H7 (cell line): Measurements from ENCODE around the gene GRK6. TPM values are rescaled to one million over a fixed set of nuclear protein-coding genes. Genes with fewer than 3 reads are reported as not detected.

Experiments
- DNase-seq: peaks from one replicate; pipeline ENCODE4 v3.0.0; 2012
- H3K27me3 ChIP-seq: 2 replicates; pipeline ENCODE4 v1.6.0; 2011; ENCODE audit warnings: mild to moderate bottlenecking, low read length; ENCODE audit not compliant: control insufficient read depth, insufficient read depth
- H3K36me3 ChIP-seq: replicated peaks from 2 replicates; pipeline ENCODE4 v1.5.1; 2011; ENCODE audit warnings: low read length; ENCODE audit not compliant: control insufficient read depth, insufficient read depth
- H3K4me3 ChIP-seq: 2 replicates; pipeline ENCODE4 v1.5.1; 2011; ENCODE audit warnings: low read depth, mild to moderate bottlenecking, control low read depth, low read length, moderate library complexity; ENCODE audit not compliant: insufficient read depth
- total RNA-seq: library from RNA; depleted of rRNA; stranded (reverse); fragments of >200 nt; shearing (Covaris generic); gene quantifications from 2 replicates; pipeline ENCODE4 v1.2.3, GENCODE V29; 2014

GRK6 gene
- total RNA-seq, 1 experiment from 2014 or later: 62.4 TPM

DNA sequence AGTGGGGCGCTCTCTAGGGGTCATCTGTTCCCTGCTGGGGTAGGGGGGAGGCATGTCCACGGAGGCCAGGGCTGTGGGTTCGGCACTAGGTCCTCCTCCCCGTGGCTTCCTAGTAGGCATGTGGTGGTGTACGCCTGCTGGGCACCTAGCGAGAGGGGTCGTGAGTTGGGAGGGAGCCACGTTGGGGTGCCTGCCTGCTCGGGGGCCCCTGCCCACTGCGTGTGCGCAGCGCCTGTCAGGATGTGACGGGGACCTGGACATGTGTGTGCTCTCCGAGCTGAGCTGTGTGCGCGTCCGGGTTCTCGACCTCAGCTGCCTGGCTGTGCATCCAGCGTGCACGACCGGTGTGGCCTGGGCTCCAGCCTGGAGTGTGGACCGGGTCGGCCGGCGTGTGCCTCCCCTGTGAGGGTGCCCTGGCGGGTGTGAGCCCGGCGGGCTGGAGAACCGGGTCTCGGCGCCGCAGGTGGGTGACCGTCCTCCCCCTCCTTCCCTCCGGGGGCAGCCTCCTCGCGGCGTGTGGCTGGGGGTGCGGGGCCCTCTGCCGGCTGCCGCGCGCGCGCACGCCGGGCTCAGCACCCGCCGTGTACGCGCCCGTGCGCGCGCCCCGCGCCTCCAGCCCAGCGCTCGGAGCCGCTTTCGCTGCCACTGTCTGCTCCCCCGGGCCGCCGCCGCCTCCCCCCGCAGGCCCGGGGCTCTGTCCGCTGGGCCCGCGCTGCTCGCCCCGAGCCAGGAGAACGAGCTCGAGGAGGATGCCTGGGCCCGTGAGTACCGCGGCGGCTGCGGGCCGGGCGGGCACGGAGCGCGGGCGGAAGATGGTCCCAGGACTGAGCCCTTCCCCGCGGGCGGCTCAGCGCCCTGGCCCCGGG lies 20.0 kb downstream of the GRK6 start, which contains the start of gene PRR7:
Gene PRR7, plus strand, starts transcription at position 615 of the 866 bp plus-strand sequence. CDS start 8,254 bp downstream, outside the sequence.
- Histone ChIP-seq H3K4me3 (peak within 1 kb of the TSS; percentile 63), H3K27me3 (peaks cover 11% of the 10 kb centered on the region), H3K36me3 (no peaks in the 10 kb centered on the region; the same call in 1 of the 2 replicates)
- DNase-seq: peak; percentile 96

DNA sequence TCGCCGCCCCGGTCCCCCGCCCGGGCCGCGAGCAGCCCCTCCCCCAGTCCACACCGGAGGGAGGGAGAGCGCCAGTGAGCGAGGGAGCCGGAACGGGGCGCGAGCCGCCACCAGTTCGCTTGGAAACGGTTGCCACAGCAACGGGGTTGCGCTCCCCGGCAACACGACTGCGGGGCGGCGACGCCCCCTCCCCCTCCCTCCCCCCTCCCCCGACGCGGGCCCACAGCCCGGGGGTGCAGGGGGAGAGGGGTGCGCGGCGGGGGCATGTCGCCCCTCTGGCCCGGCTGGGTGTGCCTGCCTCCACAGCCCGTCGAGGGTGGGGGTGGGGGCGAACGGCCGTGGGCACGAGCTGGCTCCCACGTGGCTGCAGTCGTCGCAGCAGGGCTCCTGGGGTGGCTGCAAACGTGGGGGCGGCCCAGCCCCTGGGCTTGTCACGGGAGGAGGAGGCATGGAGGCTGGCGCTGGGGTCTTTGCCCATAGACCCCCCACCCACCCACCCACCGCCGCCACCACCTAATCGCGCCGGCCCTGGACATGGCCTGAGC lies 20.7 kb downstream of the GRK6 start:
- peak; percentile 97 for DNase-seq
- Histone ChIP-seq H3K36me3 (no peaks in the 10 kb centered on the region), H3K4me3 (peak overlapping the region; percentile 63), H3K27me3 (peaks cover 11% of the 10 kb centered on the region)

- peaks cover 11% of the 10 kb centered on the region for H3K27me3 ChIP-seq
- no peaks in the 10 kb centered on the region for H3K36me3 ChIP-seq
- peak overlapping the region; percentile 63 for H3K4me3 ChIP-seq
- DNase-seq: peak; percentile 89
Observed at GRCh38 chr5:177447611-177448243, 21.3 kb downstream of the GRK6 start.

GRCh38 chr5:177448244-177448950 lies 21.9 kb downstream of the GRK6 start:
- Histone ChIP-seq H3K4me3 (no peak overlapping the region), H3K36me3 (no peaks in the 10 kb centered on the region), H3K27me3 (peaks cover 16% of the 10 kb centered on the region)
- no peak for DNase-seq

DNA sequence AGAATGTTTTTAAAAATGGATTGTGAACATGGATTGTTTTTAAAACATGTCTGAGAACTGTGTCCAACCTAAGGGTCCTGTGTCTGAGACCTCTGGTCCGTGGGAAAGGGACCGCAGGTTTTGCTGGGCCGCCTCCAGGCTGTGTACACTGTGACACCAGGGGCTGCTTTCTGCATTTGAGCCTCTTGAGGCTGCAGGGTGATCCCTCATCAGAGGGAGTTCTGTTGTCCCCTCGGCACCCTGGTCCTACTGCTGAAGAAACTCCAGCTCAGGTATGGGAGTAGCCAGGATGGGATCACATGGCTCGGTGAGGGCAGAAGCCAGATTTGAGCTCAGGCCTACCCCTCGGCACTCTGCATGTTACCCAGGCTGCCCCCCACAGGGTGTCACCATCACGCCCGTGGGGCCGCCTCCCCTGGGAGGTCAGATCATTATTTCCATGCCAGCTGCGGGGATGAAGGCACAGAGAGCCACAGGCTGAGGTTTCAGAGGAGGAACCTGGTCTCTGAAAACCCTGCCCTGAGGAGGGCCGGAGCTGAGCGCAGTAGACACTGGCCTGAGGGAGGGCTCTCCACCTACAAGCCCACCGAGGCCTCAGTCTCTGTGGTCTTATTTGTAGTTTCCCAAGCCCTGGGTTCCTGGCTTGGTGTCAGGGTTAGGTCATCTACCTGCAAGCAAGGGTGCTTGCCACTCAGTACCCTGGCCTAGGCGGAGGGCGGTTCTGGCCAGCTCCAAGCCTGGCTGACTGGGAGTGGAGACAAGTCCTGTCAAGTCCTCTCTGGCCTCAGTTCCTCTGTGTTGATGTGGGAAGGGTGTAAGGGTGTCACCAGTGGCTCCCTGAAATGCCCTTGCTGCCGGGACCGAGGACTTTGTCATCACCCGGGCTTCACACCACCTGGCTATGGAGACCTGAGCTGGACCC lies 22.9 kb downstream of the GRK6 start:
- peaks cover 25% of the 10 kb centered on the region for H3K27me3 ChIP-seq
- no peaks in the 10 kb centered on the region for H3K36me3 ChIP-seq
- H3K4me3 ChIP-seq: no peak overlapping the region
- DNase-seq: no peak

DNA sequence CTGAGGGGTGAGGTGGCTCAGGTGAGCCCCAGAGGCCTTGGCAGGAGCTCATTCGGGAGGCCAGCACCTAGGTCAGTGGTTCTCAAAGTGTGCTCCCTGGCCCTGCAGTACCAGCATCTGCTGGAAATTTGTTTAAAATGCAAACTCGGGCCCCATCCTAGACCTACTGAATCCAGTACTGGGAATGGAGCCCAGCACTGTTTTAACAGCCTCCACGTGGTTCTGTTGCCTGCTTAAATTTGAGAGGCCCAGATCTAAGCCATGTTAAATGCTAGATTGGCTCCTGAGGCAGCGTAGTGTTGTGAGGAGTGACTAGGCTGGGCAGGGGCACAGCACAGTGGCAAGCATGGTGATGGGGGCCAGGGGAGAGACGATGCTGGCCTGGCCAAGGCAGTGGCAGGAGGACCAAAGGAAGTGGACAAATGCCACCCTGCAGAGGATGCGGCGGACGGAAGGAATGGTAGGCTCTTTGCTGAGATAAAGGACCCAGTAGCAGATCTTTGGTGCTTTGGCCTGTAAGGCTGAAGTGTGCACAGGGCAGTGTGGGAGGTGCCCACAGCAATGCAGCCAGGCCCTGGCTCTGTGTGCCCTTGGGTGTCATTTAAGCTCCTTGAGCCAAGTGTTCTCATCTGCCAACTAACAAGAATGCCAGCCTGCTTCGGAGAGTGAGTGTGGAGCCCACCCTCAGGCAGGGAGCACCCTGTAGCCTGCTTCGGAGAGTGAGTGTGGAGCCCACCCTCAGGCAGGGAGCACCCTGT lies 24.4 kb downstream of the GRK6 start:
- DNase-seq: no peak
- no peaks in the 10 kb centered on the region for H3K36me3 ChIP-seq
- peaks cover 22% of the 10 kb centered on the region for H3K27me3 ChIP-seq
- H3K4me3 ChIP-seq: no peak overlapping the region

DNA sequence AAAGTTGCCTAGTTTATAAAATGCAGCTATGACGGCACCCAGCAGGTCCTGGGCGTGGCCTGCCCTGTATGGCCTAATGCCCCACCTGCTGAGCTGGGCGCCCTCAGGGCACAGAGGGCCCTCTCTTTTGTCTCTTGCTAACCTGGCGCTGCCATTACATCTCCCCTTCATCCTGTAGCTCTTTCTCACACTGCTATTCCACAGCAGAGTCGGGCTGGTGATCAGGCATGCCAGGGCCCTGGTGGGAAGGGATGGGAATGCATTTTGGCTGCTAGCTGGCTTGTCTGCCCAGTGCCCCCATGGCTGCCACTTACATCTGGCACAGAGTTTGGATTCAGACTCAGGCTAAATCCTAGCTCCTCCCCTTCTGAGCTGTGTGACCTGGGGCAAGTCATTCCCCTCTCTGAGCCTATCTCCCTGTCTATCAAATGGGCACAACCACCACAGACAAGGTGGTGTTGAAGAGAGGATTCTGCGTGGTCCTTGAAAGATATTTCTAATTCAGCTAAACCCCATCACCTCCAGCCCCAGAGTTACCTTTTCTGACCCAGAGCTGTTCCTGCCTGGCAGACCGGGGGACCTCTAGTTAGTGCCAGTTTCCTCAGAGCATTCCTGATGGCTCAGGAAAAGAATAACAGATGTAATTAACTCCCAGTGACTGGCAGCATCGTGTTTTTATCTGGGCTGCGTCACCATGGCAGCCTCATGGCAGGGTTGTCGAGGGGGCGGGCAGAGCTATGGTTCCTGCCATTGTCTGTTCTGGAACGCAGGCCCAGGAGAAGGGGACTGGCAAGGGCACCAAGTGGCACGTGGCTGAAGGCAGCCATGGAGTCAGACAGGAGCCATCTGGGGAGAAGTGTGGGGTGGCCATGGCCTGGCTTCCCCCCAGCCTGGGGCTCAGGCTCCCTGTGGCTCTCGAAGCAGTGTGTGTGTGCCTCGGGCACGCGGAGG lies 26.5 kb downstream of the GRK6 start:
- peaks cover 6% of the 10 kb centered on the region for H3K36me3 ChIP-seq
- no peak for DNase-seq
- H3K4me3 ChIP-seq: no peak overlapping the region
- peaks cover 14% of the 10 kb centered on the region for H3K27me3 ChIP-seq

DNA sequence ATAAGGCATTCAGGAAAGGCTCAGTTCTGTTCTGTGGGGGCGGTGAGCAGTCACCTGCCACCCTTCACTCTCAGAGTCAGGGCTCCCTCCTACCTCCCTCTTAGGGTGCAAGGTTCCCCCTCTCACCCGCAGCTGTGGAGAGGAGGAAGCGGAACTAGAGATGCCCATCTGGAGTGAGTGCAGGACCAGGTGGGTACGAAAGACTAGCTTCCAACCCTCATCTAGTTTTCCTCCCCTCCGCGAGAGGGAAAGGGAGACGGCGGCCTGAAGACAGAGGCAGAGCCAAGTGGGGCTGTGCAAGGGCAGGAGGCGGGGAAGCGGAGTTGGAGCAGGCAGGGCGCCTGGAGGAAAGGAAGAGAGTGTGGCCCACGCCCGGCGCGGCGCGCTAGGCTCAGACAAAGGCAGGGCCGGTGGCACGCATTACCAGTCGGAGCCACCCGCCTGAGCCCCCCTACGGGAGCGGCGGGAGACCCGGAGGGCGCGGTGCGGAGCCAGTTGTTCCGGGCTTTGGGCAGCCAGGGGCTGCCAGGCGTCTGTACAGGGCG lies 27.4 kb downstream of the GRK6 start:
- no peak for DNase-seq
- Histone ChIP-seq H3K27me3 (peaks cover 13% of the 10 kb centered on the region), H3K4me3 (peak overlapping the region; percentile 77), H3K36me3 (peaks cover 10% of the 10 kb centered on the region)

DNA sequence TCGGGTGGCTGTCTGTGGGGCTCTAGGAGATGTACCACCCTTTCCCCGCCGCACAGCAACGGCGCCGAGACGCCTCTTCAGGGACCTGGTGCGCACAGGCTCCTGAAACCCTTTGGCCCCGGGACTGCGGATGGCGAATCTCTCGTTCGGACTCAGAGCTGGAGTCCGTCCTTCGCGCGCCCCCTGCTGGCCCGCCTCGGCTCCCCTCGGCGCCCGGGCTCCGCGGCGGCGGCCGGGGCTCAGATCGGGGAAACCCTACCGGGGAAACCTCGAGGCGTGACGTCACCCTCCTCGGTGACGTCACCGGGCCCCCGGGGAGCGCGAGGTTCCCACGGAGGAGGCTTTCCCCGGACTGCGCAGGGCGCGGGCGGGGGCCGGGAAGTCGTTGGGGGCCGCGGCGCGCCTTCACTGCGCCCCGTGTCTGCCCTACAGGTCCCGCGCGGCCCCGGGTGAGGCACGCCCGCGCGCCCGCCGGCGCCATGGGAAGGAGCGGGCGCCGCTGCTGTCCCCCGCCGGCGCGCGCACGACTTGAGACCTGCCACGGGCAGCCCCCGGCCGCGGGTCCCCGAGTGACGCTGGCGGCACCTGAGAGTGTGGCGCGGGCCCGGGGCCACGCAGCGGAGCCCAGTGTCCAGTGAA lies 28.0 kb downstream of the GRK6 start:
- peaks cover 13% of the 10 kb centered on the region for H3K27me3 ChIP-seq
- H3K4me3 ChIP-seq: peak overlapping the region; percentile 77
- H3K36me3 ChIP-seq: peaks cover 10% of the 10 kb centered on the region
- DNase-seq: peak; percentile 99

DNA sequence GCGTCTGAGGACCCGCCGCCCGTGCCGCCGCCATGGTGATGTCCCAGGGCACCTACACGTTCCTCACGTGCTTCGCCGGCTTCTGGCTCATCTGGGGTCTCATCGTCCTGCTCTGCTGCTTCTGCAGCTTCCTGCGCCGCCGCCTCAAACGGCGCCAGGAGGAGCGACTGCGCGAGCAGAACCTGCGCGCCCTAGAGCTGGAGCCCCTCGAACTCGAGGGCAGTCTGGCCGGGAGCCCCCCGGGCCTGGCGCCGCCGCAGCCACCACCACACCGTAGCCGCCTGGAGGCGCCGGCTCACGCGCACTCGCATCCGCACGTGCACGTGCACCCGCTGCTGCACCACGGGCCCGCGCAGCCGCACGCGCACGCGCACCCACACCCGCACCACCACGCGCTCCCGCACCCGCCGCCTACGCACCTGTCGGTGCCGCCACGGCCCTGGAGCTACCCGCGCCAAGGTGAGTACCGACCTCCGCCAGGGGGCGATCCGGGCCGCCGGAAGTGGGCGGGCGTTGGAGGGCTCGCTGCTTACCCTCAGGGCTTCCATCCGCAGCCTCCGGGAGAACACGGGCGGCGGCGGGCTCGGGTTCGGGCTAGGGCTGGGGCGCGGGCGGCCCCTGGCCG lies 28.7 kb downstream of the GRK6 start:
- Histone ChIP-seq H3K4me3 (peak overlapping the region; percentile 77), H3K27me3 (peaks cover 13% of the 10 kb centered on the region), H3K36me3 (peaks cover 15% of the 10 kb centered on the region)
- peak; percentile 98 for DNase-seq
